Fibroblast of skin of scalp (primary cell): ENCODE measurements around the gene AUTS2.
A peak's percentile ranks its signal among the peaks of the same experiment; 100 is the strongest.

Source experiments
- DNase-seq: peaks from one replicate; pipeline ENCODE4 v3.0.0-alpha.2; 2013

AUTS2 gene

DNA sequence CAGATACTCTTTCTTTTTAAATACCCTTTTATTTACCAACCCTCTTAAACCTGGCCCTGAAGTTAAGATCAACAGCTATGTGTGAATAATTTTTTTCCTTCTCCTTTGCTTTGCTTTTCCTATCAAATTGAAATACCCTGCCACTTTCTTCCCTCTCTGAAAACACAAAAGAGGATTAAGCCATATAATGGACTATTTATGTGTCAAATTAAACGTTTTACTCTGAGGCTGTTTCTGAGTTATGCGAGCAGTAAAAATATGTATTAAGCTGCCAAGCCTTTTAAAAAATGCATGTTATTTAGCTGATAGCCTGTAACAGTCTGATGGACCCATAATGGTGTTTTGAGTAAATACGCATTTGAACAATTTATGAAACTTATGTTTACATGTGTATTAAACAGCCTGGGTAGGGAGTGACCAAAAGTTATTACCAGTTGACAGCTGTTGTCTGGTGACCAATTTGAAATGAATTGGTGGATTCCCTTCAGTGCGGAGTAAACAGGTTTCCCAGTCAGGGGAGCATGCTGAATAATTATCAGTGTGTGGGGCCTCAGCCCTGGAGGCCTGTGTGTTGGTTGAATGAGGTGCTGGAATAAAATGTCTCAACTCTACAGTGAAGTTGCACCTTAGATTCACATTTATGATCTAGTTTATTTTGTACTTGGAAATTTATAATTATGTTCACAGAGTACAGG, 89.6 kb downstream of the AUTS2 start:
- no peak for DNase-seq

DNA sequence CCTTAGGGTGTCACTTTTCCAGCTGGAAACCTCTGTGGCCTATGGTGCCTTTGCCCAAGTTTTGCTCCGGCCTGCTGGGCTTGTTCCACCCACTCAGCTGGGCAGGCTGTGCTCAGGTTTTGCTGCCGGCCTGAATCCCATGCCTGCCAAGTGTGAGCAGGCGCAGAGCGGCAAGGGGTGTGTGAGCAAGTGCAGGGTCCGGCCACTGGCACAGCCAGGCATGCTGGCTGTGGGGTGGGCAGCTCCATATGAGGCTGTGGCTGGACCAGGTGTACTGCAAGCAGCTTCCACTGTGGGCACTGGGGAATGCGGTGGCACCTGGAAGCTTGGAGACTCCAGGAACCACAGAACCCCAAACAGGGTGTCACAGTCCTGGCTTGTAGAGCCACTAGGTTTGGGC, 92.1 kb downstream of the AUTS2 start:
- no peak for DNase-seq

DNA sequence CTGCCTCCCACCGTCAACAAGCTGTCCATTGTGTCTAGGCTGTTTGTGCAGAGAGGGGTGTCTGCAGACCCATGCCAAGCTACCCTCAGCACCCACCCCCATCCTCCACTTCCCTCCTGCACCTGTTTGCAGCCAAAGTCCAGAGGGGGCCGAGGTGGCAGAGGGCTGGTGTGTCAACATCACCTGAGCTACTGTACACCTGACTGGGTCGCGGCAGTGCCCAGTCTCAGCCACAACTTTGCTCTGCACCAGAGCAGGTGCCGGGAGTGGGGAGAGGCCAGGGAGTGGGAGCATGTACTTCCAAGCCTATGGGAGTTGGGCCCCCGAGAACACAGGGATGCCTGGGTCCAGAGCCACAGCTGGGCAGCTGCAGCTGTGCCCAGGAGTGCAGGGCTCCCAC, 93.1 kb downstream of the AUTS2 start:
- no peak for DNase-seq

DNA sequence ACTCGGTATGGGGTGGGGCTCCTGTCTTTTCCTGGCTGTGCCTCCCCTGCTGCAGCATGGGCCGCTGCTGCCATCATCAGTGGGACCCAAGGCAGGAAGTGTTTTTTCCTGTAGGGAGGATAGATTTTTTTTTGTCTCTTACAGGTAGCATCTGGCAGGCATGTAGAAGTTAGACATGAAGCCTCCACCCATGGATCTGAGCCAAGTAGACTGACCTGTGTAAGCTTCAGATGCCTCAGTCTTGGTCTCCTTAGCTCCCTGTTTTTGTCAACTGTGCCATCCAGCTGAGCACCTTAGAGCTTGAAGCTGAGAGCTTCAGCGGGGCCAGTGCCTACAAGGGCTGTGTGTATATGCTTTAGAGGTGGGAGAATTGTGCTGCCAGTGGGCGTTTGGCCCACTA, 93.5 kb downstream of the AUTS2 start:
- no peak for DNase-seq

DNA sequence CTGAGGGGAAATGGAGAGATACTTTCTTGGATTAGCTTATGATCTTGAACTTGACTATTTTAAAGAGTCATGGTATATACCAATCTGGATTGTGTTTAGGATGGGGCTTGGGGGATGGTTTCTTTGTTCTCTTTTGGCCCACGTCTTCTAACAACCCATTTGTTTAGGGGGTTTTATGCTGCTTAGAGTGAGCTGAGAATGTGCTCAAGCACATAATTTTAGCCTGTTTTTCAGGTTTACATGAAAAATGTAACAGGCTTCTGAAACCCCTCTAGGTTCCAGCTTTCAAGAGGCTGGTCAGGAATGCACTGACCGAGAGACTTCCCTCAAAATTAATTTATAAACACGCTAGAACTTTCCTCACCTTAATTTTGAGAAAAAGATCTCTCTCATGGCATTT, 94.3 kb downstream of the AUTS2 start:
- DNase-seq = no peak

DNA sequence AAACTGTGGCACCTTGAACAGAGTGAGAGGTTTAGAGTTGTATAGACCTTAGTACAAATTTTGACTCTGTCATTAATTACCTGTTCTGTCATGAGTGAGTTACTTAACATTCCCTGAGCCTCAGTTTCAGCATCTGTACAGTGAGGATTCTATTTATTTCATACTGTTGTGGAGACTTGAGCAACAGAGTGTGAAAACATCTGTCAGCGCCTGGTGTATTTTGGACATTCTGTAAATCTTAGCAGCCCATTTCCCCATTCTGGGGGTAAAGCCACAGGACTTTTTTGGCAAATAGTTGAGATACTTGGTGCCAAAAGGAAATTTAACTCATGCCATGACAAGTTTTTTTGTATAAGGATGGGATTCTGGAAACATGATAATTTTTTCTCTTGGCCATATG, 94.8 kb downstream of the AUTS2 start:
- peak; percentile 57 for DNase-seq

DNA sequence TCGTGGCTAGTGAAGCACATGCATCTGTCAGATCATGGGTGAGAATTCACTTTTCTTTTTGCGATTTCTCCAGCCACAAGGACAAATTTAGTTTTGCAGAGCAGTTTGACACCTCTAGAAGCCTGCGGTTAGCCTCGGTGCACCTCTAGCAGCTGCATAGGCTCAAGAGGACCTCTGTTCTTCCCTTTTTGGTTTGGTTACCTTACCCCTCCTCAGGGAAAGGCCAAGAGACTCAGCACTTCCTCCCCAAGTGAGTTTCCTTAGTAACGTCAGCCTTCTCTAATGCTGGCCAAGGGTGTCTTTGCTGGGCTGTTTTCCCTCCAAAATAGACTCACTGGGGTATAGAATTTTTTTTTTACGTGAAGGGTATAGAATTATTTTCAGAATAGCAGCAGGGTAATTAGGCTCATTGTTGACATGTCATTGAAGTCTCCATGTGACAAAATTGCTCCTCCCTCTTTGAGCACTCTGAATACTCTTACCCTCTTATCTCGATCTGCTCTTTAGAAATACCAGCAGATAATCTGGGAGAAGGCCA, 97.8 kb downstream of the AUTS2 start:
- no peak for DNase-seq

DNA sequence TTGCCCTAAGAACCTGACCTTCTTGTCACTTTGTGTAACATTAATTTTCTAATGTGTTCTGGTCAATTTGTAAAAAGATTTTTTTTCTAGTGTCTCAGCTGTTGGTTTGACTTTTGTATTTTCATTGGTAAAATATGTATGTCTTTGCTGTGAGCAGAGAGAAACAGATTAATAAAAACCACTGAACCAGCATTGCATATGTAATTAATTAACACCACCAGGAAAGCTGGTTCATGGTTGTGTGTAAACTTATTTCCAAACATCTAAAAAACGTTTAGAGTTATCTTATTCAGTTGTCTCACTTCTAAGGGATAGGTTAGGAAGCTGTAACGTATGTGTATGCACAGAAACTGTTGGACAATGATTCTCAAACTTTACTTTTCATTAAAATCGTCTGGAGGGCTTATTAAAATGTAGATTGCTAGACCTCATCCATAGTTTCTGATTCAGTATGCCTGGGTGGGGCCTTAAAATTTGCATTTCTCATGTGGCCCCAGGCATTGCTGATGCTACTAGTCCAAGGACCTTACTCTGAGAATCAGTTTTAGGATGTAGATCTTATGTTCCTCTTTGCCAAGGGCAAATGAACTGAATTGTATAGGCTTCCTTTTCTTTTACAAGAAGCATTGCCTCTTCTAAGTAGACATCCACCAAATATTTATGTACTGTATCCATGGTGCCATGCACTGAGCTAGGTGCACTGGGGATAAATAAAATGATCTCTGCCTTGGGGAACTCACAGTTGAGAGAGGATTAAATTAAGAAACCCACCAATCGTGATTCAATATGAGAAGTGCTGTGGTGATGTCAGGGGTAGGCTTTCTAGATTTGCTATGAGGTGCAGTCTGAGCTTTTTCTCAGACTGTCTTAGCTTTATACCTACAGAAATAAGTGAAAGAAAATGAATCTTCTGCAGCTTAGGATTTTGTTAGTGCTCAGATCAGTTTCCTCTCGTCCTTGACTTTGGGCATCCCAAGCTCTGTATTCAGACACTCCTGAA, 98.7 kb downstream of the AUTS2 start:
- peak; percentile 42 for DNase-seq

DNA sequence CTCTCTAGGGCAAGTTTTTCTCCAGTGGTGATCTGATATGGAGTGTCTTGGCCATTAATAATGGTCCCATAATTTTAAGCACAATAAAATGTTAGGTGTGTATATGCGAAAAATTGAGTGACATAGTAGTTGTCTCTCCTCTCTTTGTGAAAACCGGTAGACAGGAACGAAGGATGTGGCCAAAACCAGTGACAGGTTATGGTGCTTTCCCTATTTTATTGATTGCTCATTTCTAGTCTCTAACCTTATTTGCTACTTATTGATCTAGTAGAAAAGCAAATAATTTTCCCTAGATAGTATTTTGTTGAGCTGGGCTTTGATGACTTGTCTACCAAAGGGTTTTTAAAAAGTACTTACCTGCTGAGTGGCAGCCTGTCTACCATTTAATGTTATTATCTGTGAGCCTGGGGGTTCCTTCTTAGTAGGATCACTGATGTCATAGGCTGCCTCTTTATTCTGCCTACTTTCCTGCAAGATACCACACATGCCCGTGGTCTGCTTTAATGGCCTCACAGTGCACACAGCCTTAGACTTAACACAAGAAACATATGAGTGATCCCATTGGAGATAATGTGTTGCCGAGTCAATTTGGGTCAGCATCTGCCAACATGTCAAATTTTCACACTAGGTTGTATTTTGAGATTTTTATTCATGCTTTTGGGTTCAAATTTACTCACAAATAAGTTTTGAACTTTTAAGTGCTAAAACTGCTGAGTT, 100.0 kb downstream of the AUTS2 start:
- DNase-seq = no peak

DNA sequence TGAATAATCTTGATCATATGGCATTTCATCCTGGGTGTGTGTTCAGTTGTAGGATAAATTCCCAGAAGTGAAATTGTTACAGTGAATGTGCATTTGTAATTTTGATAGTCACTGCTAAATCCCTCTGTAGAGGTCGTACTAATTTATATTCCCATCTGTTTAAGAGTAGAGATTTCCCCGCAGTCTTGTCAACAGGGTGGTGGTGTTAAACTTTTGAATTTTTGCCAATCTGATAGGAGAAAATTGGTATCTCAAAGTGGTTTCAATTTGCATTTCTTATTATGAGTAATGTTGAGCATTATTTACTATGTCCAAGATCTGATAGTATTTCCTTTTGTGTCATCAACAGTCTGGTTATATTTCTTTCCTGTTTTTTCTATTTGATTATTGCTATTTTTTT, 101.7 kb downstream of the AUTS2 start:
- DNase-seq = no peak

DNA sequence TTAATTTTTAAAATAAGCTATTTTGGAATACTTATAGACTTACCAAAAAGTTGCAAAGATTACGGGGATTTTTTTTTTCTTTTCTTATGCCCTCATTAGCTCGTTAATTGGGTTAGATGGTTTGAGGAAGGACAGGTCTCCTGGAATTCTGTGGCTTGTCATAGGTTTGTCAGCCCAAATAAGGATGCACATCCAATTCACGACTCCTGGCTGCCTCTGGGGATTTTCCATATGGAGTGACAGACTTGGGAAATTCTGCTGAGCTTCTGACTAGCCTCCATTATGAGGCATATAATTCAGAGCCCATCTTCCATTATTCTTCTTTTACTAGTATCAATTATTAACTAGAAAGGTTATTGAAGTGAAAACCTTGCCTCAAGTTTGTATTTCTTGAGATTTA, 102.1 kb downstream of the AUTS2 start:
- no peak for DNase-seq

DNA sequence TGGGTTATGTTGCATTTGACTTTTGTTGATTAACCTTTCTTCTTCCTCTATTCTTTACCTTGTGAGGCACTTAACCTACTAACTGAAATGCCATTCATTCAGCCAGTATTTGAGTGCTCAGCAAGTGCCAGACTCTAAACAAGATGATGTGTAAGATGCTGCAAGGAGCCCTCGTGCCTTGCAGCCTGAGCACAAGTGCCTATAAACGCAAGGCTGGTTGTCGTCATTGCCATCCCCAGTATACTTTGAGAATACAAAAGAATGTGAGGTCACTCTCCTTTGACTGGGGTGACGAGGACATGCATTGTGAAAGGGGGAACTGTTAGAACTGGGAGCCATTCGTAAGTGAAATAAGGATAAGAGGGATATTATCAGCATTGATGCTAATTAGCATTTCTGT, 103.0 kb downstream of the AUTS2 start:
- no peak for DNase-seq

DNA sequence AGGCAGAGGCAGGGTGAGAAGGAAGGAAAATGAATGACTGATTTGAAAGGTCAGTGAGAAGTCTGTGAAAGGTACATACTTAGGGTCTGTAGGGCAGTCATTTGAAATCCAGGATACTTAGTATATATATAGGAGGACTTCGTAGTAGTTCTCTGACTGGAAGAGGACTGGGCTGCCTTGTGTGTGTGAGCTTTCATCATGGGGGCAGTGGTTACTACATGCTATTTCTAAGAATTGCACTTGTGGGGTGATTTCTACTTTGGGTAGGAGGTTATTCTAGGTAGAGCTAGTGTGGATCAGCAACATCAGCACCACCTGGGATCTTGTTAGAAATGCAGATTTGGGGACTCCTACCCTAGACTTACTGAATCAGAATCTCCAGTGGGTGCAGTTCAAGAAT, 104.1 kb downstream of the AUTS2 start:
- DNase-seq = no peak

DNA sequence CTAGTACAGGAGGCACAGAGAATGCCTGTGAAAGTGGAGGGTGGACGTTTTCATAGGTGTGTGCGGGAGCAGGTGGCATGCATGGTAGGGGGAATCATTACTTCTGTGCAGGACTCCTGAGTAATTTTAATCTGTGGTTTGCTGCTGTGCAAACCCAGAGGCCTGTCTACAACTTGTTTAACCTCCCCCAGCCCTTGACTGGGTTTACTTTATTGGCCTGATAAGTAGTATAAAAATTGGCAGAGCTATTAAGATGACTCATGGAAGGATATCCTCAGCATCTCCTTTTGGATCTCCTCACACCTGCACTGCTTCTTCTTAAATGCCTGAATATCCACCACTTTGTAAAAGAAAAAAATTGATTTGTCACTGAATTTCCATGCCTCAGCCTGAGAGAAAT, 104.8 kb downstream of the AUTS2 start:
- no peak for DNase-seq

DNA sequence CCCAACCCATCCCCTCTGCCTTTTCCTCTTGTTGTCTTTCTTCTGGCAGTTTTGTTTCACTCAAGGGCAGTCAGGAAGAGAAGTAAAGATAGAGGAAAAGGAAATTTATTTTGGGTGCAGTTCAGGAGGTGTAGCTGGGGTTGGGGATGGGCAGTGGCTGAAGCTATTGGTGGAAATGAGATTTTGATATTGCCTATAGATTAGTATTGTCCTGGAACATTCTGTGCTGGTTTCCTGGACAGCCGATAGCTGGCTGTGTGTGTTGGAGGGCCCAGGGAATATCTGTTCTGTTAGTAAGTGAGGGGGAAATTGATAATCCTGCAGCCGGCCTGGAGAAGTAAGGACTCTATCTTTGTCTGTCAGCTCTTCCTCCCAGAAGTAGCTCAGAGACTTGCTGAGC, 107.8 kb downstream of the AUTS2 start:
- DNase-seq = no peak

DNA sequence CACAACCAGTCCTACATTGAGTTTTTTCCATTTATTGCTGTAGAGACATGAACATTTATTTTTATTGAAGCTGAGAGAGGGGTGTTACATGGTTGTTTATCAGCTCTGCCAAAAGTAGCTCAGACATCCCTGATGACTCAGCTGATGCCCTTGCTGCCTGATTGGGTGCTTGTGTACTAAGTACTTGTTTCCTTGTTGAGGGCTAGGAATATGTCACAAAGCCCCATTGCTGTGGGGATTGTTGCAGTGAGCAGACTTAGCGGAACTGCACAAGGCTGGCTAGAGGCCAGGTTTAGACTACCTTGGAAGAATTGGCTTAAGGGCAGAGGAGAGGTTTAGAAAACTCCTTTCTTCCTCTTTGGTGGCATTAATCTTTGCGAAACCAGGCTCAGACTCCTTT, 110.6 kb downstream of the AUTS2 start:
- DNase-seq = peak; percentile 45

DNA sequence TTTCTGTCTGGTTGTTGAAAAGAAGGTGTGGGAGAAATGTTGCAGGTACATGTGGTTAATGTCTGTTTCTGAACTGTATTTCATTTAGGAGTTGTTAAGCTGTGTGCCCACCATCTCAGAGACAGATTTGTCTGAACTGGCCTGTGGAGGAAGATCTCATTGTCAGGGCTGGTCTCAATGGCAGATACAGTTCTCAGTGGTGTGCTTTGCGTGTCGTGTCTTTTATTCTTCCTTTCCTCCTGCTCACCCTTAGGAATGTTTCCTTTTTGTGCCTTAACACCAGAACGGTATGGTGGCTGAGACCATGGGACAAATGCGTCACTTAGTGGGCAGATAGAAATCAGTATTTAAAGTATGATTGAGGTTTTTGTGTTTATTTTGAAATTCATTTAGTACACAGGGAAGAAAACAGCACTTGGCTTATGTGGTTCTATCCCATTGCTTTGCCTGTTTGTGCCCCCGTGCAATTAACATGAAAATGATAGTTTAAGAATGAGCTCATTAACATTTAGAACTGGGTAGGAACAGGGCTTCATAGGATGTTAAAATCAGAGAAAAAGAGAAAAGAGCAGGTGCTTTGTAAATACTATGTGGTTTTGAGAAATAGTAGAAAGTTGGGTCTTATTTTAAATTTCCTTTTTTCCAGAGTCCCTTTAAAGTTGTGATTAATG, 112.6 kb downstream of the AUTS2 start:
- DNase-seq = no peak

DNA sequence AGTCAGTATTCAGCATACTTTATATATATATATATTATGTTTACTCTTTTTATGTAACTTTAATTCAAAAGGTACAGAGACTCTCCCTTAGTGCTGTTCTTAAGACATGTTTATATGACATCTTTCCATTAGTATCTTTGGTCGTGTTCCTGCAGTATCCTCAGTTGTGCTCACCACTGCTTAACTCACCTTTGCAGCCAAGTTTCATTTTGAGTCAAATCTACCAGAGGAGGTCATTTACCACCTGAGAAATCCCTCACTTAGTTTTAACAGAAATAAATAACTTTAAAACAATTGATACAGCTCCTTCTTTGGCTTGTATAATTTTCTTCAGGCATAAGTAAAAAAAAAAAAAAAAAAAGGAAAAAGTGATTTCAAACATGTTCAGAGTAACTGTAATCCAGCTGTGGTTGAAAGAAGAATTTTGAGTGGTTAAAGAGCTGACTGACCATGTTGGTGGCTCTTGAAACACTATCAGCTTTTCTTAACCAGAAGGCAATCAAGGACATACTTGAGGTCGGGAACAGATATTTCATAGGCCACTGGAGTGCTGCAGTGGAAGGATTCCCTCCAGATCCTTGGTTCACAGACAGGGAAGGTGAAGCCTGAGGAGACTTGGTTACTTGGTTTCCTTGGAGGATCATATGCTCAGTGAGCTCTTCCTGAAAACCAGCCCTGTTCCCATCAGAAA, 116.8 kb downstream of the AUTS2 start:
- peak; percentile 52 for DNase-seq

DNA sequence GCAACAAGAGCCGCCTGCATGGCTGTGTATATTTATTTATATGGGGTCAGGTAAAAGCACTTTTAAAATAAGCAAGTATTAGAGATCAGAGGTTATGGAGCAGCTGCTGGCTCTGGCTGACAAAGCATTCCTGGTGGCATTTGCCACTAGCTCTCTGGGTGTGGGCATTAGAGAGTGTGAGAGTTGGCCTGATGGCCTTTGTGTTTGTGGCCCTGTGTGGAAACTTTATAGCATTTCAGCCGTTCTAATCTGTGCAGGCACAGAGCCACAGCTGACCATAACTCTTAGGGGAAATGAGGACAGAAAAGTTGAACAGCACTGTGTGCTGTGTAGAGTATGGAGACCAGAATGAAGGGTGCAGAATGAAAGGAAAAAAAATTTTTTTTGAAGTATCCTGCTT, 118.9 kb downstream of the AUTS2 start:
- no peak for DNase-seq

DNA sequence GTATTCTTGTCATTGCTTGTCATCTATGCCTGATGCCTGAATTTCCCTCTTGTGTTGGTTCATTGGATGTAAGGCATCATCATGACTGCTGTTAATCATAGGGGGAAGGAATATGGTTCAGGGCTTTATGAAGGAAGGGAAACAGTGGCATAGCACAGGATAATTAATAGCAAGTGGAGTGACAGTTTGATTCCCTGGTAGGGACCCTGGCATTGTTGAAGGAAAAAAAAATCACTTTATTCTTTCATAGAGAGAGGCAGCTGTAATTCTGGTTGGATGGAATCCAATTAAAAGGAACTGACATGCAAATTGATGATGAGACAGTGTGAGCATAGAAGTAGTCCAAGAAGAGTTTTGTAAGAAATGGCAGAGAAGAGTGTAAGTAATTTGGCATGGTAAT, 121.4 kb downstream of the AUTS2 start:
- no peak for DNase-seq

DNA sequence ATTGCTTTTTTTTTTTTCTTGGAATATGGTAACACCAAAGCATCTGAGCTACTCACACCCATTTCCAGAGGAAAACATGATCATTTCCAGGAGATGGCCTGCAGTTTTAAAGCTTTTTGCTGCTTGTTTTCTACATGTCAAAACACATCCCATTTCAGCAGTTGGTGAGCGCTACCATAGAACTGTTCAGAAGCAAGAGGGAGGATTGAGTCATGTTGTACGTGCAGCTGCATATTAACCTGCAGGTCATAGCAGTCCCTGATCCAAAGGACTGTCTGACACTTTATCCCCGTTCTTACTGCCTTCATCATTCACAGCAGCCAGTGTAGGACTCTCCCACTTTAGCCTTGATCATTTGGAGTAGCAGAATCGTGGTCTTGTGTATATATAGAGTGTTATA, 124.6 kb downstream of the AUTS2 start:
- DNase-seq = no peak

DNA sequence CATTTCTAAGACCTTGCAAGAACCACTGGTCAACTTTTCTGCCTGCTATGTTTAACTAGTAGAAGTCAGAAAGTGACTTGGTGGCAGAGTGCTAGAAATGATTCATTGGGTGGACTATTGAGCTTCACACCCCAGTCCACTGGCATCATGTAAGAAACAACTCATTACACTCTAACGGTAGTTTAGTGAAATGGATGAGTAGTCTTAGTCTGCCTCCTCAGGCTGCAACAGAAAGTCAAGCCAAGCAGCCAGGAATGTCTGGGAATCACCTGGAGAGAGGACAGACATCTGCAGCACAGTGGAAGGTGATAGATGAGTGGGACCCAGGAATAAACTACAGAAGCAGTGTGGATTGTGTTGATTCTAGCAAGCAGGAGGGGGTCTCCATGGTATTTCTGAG, 125.4 kb downstream of the AUTS2 start:
- no peak for DNase-seq
